HuH-7 (cell line): Measurements from ENCODE around the gene RREB1.

Experiments used
- DNase-seq: peaks from one replicate; pipeline ENCODE4 v3.0.0; 2011; ENCODE audit warnings: low spot score

Gene RREB1

DNA sequence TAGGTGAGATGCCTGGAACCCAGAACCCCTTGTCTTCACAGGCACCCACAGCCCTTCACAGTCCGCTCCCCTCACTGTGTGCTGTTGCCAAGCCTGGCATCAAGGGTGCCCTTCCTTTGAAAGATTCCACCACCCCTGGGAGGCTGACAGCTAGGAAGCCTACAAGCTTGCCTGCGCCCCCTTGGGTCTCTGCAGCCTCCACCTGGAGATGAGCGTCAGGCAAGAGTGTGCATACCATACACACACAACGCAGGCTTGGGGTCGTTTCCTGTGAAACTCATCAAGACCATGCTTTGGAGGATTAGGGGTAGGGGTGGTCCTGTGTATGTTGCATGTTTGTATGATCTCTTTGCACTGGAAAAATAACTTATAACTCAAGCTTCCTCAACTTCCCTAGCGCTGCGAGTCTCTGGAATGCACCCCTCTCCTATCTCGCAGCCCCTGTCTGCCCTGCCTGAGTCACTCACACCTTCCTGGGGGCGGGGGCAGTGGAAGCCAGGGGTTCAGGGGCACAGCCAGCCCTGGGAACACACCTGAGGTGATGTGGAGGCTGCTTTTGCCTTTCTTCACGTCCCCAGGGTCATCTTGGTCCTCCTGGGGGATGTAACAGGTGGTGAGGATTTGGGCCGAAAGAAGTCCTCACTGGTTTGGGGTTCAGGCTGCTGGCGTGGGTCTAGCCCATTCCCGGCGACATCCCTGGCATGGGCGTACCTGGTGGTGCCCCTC, 138.1 kb downstream of the RREB1 start:
- DNase-seq = no peak

- DNase-seq = no peak
These were observed 138.8 kb downstream of the RREB1 start for GRCh38 chr6:7246401-7247178.

- no peak for DNase-seq
These were observed 139.4 kb downstream of the RREB1 start for GRCh38 chr6:7247179-7247456.

DNA sequence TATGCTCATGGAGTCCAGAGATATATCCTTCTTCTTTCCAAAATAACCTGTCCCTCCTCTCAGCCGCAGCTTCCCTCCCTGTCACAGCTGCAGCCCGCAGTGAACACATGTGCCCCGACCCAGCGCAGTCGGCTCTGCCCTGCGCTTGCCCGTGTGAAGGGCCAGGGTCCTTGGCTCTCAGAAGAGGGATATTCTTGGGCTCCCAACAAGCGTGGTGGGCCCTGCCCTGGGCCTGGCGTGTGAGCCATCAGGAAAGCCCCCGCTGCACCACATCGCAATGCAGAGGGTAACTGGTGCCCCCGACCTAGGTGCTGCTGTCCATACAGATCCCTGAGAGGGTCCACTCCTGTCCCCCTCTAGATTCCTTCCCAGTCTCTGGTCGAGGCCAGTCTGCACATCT, 140.1 kb downstream of the RREB1 start:
- DNase-seq = no peak

GRCh38 chr6:7249391-7249790, 141.6 kb downstream of the RREB1 start:
- DNase-seq = no peak

DNA sequence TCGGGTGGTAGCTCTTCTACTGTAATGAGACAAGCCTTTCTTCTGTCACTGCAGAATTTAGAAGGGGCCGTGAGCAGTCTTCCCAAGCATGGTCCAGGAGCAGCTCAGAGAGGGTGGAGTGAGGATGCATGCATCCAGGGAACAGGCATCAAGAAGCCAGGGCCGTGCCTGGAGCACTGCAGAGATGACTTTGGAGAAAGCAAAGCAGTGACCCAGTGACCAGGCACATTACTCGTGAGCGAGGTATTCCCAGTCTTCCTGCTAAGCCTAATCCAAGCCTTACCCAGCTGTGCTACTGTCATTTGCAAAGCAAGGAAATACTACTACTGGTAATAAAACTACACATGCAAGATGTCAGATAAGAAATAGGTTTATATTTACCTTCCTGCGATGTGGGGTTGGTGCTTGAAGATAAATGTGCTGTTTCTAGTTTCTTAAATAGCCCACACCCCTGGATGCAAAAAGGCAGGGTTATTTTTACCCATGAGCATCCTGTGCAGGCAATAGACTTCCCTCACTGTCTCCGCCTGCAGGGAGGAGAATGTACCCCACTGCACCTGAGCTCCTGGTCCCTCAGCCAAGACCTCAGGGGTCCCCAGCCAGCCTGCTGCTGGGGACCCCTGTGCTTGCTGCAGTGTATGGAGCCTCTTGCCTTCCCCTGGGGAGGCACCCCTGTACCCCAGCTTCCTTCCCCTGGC, 142.3 kb downstream of the RREB1 start:
- DNase-seq = no peak

GRCh38 chr6:7250812-7251211, 143.1 kb downstream of the RREB1 start:
- DNase-seq = no peak

DNA sequence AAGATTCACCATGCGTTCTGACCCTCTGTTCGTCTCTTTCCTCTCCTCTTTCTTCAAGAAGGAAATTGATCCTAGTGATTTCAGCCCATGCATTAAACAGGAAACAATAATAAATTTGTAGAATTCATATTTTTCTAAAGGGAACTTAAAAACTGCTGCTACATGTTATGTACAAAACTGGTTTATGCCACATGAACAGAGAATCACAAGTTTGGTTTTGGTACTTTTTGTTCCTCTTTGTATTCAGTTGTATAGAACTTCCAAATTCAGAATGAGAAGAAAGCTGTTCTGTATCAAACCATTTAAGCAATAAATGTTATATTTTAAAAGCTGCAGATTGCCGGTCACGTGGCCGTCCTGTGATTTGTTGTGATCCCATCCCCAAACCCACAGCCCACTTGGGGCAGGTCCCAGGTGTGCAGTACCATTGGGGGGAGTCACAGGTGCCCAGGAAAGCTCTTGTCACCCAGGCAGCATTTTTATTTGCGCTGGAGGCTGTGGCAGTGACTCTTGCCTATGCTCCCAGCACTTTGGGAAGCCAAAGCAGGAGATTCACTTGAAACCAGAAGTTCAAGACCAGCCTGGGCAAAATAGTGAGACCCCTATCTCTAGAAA, 144.0 kb downstream of the RREB1 start:
- DNase-seq = no peak

GRCh38 chr6:7252390-7252789, 144.6 kb downstream of the RREB1 start:
- DNase-seq = no peak

GRCh38 chr6:7254980-7255835, 147.4 kb downstream of the RREB1 start:
- DNase-seq = no peak

GRCh38 chr6:7255918-7256317, 148.2 kb downstream of the RREB1 start:
- DNase-seq = no peak

- DNase-seq = no peak
These were observed 149.0 kb downstream of the RREB1 start for GRCh38 chr6:7256785-7257184.

DNA sequence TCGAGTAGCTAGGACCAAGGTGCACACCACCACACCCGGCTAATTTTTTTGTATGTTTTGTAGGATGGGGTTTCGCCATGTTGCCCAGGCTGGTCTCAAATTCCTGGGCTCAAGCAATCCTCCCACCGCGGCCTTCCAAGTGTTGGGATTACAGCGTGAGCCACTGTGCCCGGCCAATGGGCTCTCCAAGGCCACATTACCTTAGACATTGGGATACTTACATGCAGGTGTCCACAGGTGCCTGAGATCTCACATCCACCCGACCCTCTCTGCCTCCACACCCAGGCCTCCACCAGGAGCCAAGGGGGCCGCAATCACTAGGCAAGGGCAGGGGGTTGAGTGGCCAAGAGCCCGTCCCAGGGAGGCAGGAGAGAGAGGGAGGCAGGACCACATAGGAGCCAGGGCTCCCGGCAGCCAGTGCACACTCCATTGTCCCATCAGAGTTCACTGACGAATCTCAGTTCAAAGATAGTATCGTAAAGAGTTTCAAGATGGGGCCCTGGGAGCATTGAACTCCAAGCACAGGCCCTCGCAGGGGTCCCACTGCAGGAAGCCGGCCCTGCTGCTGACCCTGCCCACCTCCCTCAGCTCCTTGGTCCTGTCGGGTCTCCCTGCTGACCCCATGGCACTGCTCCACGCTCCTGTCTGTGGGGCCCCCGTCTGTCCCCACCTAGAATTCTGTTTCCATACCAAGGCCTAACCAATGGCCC, 149.9 kb downstream of the RREB1 start:
- no peak for DNase-seq

- DNase-seq = no peak
These were observed 150.5 kb downstream of the RREB1 start for GRCh38 chr6:7258231-7258763.

GRCh38 chr6:7260291-7261031, 152.7 kb downstream of the RREB1 start:
- DNase-seq = no peak

GRCh38 chr6:7261032-7261841, 153.5 kb downstream of the RREB1 start:
- peak; percentile 97 for DNase-seq

GRCh38 chr6:7261852-7262461, 154.2 kb downstream of the RREB1 start:
- DNase-seq = no peak

- no peak for DNase-seq
These were observed 155.2 kb downstream of the RREB1 start for GRCh38 chr6:7262746-7263518.
